GM12878 (cell line): ENCODE results near the gene CELSR1. TPM values are rescaled to one million over a fixed set of nuclear protein-coding genes. Genes with fewer than 3 reads are reported as not detected.

Experiments
- ATAC-seq: fragments of 200-7000 bp; cut with Tn5 transposase; 3 replicates; pipeline ENCODE4 v1.9.1; 2020; ENCODE audit warnings: mild to moderate bottlenecking, moderate library complexity
- BruUV-seq: library from RNA; stranded (reverse); fragments of 400-500 nt; replicated peaks from 2 replicates; lab custom pipeline; 2021; lab: Mats Ljungman, UMichigan
- CTCF ChIA-PET: fragments of 300-600 bp; sonication (Branson Sonifier 250); formaldehyde crosslinking; extraction: SDS; loops from one replicate; lab custom pipeline; 2021; ENCODE audit warnings: inconsistent platforms; lab: Yijun Ruan, JAX
- POLR2A ChIA-PET: fragments of 350-600 bp; formaldehyde crosslinking; extraction: SDS; loops from one replicate; lab custom pipeline; 2021; ENCODE audit warnings: inconsistent platforms; lab: Charles Lee
- RAD21 ChIA-PET: fragments of 300-600 bp; sonication (Branson Sonifier 250); formaldehyde crosslinking; loops from one replicate; lab custom pipeline; 2023; ENCODE audit warnings: antibody characterized with exemption; ENCODE audit not compliant: unreplicated experiment; lab: Charles Lee
- SMC1A ChIA-PET: fragments of 300-600 bp; sonication (Branson Sonifier 250); formaldehyde crosslinking; loops from one replicate; lab custom pipeline; 2023; ENCODE audit not compliant: unreplicated experiment, uncharacterized antibody; lab: Charles Lee
- DNase-seq: peaks from one replicate; pipeline ENCODE4 v3.0.0-alpha.2; 2011; ENCODE audit warnings: low read depth, low spot score
- FAIRE-seq: peaks from 3 replicates; lab custom pipeline; 2011; peaks lifted over from hg19 to GRCh38; lab: Jason Lieb, UNC
- H2AFZ ChIP-seq: 2 replicates; pipeline ENCODE4 v1.6.0; 2011; ENCODE audit warnings: low read depth, low read length, control low read depth; ENCODE audit not compliant: control insufficient read depth
- H3K27ac ChIP-seq: 2 replicates; pipeline ENCODE4 v1.5.1; 2011; ENCODE audit warnings: control low read depth; ENCODE audit not compliant: control insufficient read depth, insufficient read depth
- H3K27me3 ChIP-seq, 2 experiments: replicated peaks in 1 of 2; 2 replicates each; pipeline versions ENCODE4 v1.6.0 to v1.6.1; 2011; ENCODE audit warnings: low read length in 1 of 2; ENCODE audit not compliant: control insufficient read depth in 2 of 2, insufficient read depth in 2 of 2
- H3K36me3 ChIP-seq, 2 experiments: 2 replicates each; pipeline ENCODE4 v1.5.1; 2011; ENCODE audit warnings: low read length in 1 of 2; ENCODE audit not compliant: control insufficient read depth in 2 of 2, insufficient read depth in 2 of 2
- H3K4me1 ChIP-seq: 2 replicates; pipeline ENCODE4 v1.6.1; 2011; ENCODE audit warnings: mild to moderate bottlenecking, low read length, moderate library complexity, mixed read lengths; ENCODE audit not compliant: control insufficient read depth, insufficient read depth
- H3K4me2 ChIP-seq: 2 replicates; pipeline ENCODE4 v1.6.0; 2011; ENCODE audit warnings: control low read depth; ENCODE audit not compliant: control insufficient read depth, insufficient read depth
- H3K4me3 ChIP-seq: fragments of 200-600 bp; sonication (generic); 2 replicates; pipeline ENCODE4 v1.5.1; 2016
- H3K79me2 ChIP-seq: 2 replicates; pipeline ENCODE4 v1.6.0; 2011; ENCODE audit warnings: low read length; ENCODE audit not compliant: control insufficient read depth, insufficient read depth
- H3K9ac ChIP-seq: 2 replicates; pipeline ENCODE4 v1.8.0; 2011; ENCODE audit warnings: low read length, control low read depth, mixed read lengths; ENCODE audit not compliant: control insufficient read depth, insufficient read depth
- H3K9me3 ChIP-seq: replicated peaks from 3 replicates; pipeline ENCODE4 v1.5.1; 2011; ENCODE audit warnings: mild to moderate bottlenecking, low read length; ENCODE audit not compliant: control insufficient read depth, insufficient read depth
- H4K20me1 ChIP-seq: 2 replicates; pipeline ENCODE4 v1.6.0; 2011; ENCODE audit not compliant: control insufficient read depth, insufficient read depth
- BRCA1 ChIP-seq: IDR thresholded peaks from 2 replicates; pipeline ENCODE4 v1.6.1; 2011; ENCODE audit warnings: low read depth, low read length, improper control_type of control experiment
- PAX5 ChIP-seq: IDR thresholded peaks from 2 replicates; pipeline ENCODE4 v1.6.1; 2011; ENCODE audit warnings: low read depth, low read length, borderline replicate concordance
- PBX3 ChIP-seq: IDR thresholded peaks from 2 replicates; pipeline ENCODE4 v1.6.1; 2011; ENCODE audit warnings: mild to moderate bottlenecking, low read depth, low read length, moderate library complexity; ENCODE audit not compliant: insufficient replicate concordance
- RB1 ChIP-seq: fragments of 450-650 bp; formaldehyde crosslinking; IDR thresholded peaks from 2 replicates; pipeline ENCODE4 v1.6.1; 2017; ENCODE audit warnings: mild to moderate bottlenecking, borderline replicate concordance
- RBBP5 ChIP-seq: fragments of 200-600 bp; sonication (generic); conservative IDR thresholded peaks from 2 replicates; pipeline ENCODE4 v1.6.1; 2016
- RELB ChIP-seq: fragments of 450-650 bp; IDR thresholded peaks from 2 replicates; pipeline ENCODE4 v1.6.1; 2017; ENCODE audit warnings: low read depth, mild to moderate bottlenecking, moderate library complexity
- SMC3 ChIP-seq: IDR thresholded peaks from 2 replicates; pipeline ENCODE4 v1.6.1; 2011; ENCODE audit warnings: low read length, improper control_type of control experiment, borderline replicate concordance
- SP1 ChIP-seq: IDR thresholded peaks from one replicate; pipeline ENCODE4 v1.6.1; 2011; ENCODE audit warnings: low read depth, low read length
- TARDBP ChIP-seq: IDR thresholded peaks from 2 replicates; pipeline ENCODE4 v1.6.1; 2016; ENCODE audit warnings: borderline replicate concordance
- ZBTB33 ChIP-seq: fragments of 450-650 bp; IDR thresholded peaks from 2 replicates; pipeline ENCODE4 v1.6.1; 2017; ENCODE audit warnings: mild to moderate bottlenecking
- ZNF217 ChIP-seq: fragments of 450-650 bp; IDR thresholded peaks from 2 replicates; pipeline ENCODE4 v1.6.1; 2017; ENCODE audit warnings: antibody characterized with exemption, mild to moderate bottlenecking
- ZNF384 ChIP-seq: IDR thresholded peaks from 2 replicates; pipeline ENCODE4 v1.6.1; 2012; ENCODE audit warnings: low read depth, mild to moderate bottlenecking, low read length, improper control_type of control experiment, borderline replicate concordance
- ZSCAN29 ChIP-seq: fragments of 450-650 bp; IDR thresholded peaks from 2 replicates; pipeline ENCODE4 v1.6.1; 2017; ENCODE audit warnings: mild to moderate bottlenecking, moderate library complexity
- WGBS: methylation state at CpG from one replicate; pipeline ENCODE4 v1.1.6; 2016; ENCODE audit warnings: low lambda C conversion rate; ENCODE audit not compliant: insufficient replicate concordance, insufficient coverage; ENCODE audit errors: missing lambda C conversion rate; 5-methylcytosine and 5-hydroxymethylcytosine counted together
- in situ Hi-C: fragments of 300-500 bp; cut with MboI; formaldehyde crosslinking; loops from 9 replicates; pipeline ENCODE4 v1.14.3; 2018; ENCODE audit warnings: mixed read lengths
- intact Hi-C: fragments of 100-400 bp; cut with micrococcal nuclease; formaldehyde crosslinking; loops from one replicate; pipeline ENCODE4 v1.14.2; 2022; ENCODE audit not compliant: unreplicated experiment
- polyA plus RNA-seq, 11 experiments: library from polyadenylated mRNA; depleted of rRNA in 4 of 11; unstranded in 6 of 11; stranded (reverse) in 5 of 11; fragments of >200 nt; fragmentation: Nextera tagmentation in 4 of 11; fragmentation: Illumina TruSeq in 1 of 11; extraction: Ambion mirVana in 4 of 11; extraction: Trizol in 1 of 11; gene quantifications; 1 replicate in 1 of 11; 2 replicates in 10 of 11; pipeline versions ENCODE4 v1.2.1 to v1.2.3, GENCODE V29; 2011 to 2016; ENCODE audit warnings: inconsistent platforms in 2 of 11, missing spikeins in 2 of 11, low read depth in 1 of 11
- total RNA-seq, 4 experiments: library from RNA; depleted of rRNA in 3 of 4; stranded (reverse); fragments of >200 nt in 3 of 4; fragmentation: Illumina TruSeq in 1 of 4; extraction: Trizol in 1 of 4; gene quantifications; 2 replicates each; pipeline versions ENCODE4 v1.2.1 to v1.2.3, GENCODE V29; 2013 to 2021

Gene CELSR1
- total and polyA plus RNA-seq, 10 of the 15 experiments (the other 5 are each of a cell fraction or from before 2014, with no cell fraction given), result 0.05 to 1.7 (median 0.35) TPM; not detected in 2

- H3K79me2 ChIP-seq, result no peaks in the 10 kb centered on the region
- POLR2A ChIA-PET, result no interaction called here
- SMC1A ChIA-PET, result no interaction called here
- no peak overlapping the region for H3K4me2 ChIP-seq
- no TSS peak for BruUV-seq
- no peak overlapping the region for H3K9ac ChIP-seq
- WGBS, result 45% methylated on average over 12 of the region's 13 CpGs
- no peak overlapping the region for H3K27ac ChIP-seq
- no peak overlapping the region for H2AFZ ChIP-seq
- TF ChIP-seq PBX3 (no peak), PAX5 (no peak), ZNF217 (no peak), SP1 (no peak), ZBTB33 (no peak), RELB (no peak), RB1 (no peak), BRCA1 (no peak), ZNF384 (no peak), SMC3 (no peak), RBBP5 (no peak), TARDBP (no peak), ZSCAN29 (no peak)
- no peaks in the 10 kb centered on the region for H3K36me3 ChIP-seq
- intact Hi-C loops (no loop called here), in situ Hi-C loops (no loop called here)
- DNase-seq, result no peak
- H3K27me3 ChIP-seq, result no peaks in the 10 kb centered on the region
- ATAC-seq, result no peak
- no peaks in the 10 kb centered on the region for H4K20me1 ChIP-seq
- no peaks in the 10 kb centered on the region for H3K9me3 ChIP-seq
- no peaks in the 10 kb centered on the region for H3K4me1 ChIP-seq
- no peak for FAIRE-seq
- H3K4me3 ChIP-seq, result no peak overlapping the region
- CTCF ChIA-PET, result interaction anchor here (2.7 kb wide), 1 partner anchor 159 kb away, joined by 6 read pairs; no protein-coding TSS in a partner anchor
- RAD21 ChIA-PET, result no interaction called here
Observed at GRCh38 chr22:46526244-46526839, 11.1 kb downstream of the CELSR1 start.
